GM12872 (cell line): ENCODE data around the gene RING1.

ENCODE experiments used
- CTCF ChIP-seq: IDR thresholded peaks from 3 replicates; pipeline ENCODE4 v1.5.1; 2011; ENCODE audit warnings: low read depth, mild to moderate bottlenecking, low read length, moderate library complexity; ENCODE audit not compliant: insufficient read depth

Gene RING1

GRCh38 chr6:33185654-33186187, 22.6 kb upstream of the RING1 start:
- TF ChIP-seq CTCF: no peak

- TF ChIP-seq CTCF: no peak
Measured at GRCh38 chr6:33187809-33188208, 20.5 kb upstream of the RING1 start.

DNA sequence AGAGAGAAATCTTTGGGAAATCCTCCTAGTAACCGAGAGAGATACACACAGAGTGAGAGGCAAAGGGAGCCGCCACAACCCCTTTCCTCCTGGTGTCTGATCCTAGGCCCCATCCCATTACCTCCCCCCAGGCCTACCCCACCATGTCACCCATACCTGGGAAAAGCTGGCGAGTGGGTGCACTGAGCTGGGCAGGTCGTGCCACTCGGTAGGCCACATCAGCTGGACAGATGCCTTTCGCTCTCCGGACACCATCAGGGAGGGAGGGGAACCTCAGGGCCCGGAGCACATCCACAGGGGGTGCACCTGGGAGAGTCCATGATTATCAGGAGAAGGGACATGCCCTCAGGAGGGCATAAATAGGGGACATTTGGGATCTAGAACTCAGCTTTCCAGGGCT, 19.1 kb upstream of the RING1 start:
- TF ChIP-seq CTCF: no peak

DNA sequence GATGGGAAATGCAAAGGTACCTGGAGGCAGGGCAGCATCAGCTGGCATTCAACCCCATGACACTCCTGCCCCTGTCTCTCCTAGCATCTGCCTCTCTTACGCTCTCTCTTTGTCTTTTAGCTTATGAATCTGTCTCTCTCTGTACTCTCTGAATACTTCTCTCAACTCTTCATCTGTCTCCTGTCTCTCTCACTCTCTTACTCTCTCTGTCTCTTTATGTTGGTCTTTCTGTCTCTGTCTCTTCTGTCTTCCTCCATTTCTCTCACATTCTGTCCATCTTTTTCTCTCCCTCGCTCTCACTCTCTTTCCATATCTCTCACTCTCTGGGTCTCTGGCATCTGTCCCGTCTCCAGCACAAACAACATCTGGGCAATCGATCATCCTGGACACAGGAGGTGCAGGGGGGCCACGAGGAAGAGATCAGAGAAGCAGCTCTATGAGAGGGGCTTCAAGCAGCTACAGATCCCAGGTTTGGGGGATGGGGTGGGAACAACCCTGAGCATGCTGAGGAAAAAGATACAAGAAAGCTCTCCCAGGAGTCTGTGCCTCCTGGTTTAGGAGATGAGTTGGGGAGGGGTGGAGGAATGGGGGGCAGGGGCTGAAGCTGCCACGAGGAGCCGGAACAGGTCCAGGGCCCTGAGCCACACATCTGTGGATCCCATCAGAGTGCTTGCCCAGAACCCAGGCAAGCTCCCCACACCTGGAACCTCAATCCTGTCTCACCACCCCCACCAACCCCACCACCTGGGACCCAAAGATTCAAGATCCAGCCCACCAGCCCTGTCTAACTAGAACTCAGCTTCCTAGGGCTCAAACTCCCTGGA, 18.5 kb upstream of the RING1 start:
- no peak for TF ChIP-seq CTCF

- TF ChIP-seq CTCF: no peak
Measured at GRCh38 chr6:33190504-33191107, 17.7 kb upstream of the RING1 start.

- TF ChIP-seq CTCF: no peak
Measured at GRCh38 chr6:33191383-33192104, 16.8 kb upstream of the RING1 start.

GRCh38 chr6:33192105-33192646, 16.1 kb upstream of the RING1 start, which contains the start of gene COL11A2:
Gene COL11A2, minus strand, starts transcription at chr6:33192467. Its CDS starts 227 bp downstream, at chr6:33192240.
- no peak for TF ChIP-seq CTCF
